ENCODE results near the gene GALNT18.

Gene GALNT18

DNA sequence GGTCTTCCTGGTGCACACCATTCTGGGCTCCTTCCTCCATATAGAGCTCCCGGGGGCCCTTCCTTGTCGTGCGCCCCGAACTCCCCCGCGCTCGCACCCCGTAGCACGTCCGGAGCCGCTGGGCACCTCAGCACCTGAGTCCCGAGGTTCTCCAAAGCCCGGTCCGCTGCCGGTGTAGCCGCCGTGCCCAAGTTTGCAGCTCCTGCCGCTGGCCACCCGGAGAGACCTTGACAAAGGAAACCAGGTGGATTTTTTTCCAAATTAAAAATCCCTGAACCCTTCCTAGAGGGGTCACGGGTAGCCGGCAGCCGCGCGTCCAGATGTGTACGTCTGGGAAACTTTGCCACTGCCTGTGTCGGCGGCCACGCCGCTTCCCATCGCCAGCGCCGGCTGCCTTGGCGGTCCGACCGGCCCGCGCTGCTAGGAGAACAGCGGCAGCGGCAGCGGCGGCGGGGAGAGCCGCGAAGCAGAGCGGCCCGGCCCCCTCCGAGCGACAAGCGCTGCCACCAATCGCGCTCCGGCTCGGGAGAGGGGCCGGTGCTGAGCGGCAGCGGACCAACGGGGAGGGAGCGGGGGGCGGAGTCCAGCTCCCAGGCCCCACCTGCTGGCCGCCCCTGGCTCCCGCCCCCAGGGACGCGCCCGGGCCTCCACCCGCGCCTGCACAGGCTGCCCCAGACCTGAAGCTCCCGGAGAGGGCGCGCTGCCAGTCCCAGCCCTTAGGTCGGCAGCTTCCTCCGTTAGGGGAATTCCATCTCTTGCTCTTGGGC is at the start of gene GALNT18:
Gene GALNT18, minus strand, starts transcription at position 433 of the 767 bp plus-strand sequence.
- peak; percentile 70 to 85 for DNase-seq

DNA sequence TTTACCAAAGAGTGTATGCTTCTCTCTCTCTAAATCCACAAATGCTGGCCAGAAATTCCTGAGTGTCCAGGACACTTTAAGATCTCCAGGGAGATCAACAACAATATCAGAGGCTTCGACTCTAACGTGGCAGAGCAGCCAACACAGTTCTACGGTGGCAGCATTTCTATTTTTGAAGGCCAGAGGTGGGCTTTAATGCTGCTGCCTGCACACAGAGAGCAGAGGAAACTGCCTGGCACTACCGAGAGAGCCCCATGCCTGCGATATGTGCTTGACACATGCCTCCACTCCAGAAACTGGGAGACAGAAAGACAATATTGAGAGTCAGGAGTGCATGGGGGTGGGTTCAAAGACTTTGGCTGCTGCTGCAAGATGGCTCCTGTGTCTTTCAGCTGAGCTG is 48.8 kb upstream of the GALNT18 start:
- no peak for DNase-seq

DNA sequence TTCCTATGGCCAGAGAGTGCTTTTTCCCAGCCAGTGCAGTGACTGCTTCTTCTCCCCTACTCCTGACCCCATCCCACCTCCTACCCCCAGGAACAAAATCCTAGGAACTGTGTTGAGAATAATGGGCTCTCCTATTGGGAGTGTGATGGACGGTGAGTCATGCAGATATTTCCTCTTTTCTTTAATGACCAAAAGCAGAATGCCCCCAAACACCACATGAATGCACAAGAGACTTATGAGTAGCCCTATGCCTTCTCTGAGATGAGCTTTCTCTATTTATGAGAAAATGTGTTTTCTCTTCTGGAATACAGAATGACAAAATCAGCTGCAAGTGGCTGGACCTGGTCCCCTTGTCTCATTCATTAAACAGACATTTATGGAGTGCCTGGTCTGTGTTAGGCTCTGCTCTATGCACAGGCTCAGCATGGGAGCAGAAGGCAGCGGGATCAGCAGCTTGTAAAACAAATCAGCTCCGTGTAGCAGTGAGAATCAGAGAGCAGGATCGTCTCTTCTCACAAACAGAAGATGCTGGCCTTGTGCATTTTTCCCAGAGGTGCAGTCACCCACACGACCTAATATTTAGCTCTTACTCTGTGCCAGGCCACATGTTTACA is 47.5 kb upstream of the GALNT18 start:
- peak; percentile 1 to 19 for DNase-seq

DNA sequence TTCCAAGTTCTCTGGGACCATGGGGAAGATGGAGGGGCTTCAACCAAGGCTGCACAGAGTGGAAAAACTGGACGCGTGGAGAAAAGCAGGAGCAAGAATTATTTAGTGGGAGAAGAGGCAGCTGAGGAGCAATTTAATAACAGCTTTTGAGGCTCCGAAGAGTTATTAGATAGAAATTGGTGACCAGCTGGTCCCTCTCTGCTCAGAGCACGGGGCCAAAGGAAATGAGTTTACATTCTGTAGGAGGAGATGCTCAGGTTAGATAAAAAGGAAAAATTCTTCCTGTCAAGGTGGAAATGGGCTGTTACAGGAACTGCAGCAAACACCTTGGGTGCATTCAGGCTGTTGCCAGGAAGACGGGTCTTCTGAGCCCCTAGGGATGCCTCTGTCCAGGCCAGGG is 47.0 kb upstream of the GALNT18 start:
- no peak for DNase-seq

DNA sequence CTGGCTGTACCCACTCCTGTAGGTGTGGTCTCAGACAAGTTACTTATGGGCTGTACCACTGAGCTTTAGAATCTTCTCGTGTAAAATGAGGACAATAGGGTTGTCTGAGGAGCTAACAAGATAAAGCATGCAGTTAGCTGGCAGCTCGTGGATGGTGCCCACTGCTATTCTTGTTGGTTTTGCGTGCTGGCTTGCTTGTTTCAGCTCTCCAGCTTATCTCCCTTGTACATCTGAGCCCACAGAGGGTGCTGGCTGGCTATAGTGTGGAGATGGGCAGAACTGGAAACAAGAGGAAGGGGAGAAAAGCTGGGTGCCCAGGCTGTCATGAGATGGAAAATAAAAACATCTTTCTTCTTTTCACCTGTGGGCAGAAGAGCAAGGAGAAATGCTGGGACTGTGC is 46.5 kb upstream of the GALNT18 start:
- DNase-seq, result no peak

DNA sequence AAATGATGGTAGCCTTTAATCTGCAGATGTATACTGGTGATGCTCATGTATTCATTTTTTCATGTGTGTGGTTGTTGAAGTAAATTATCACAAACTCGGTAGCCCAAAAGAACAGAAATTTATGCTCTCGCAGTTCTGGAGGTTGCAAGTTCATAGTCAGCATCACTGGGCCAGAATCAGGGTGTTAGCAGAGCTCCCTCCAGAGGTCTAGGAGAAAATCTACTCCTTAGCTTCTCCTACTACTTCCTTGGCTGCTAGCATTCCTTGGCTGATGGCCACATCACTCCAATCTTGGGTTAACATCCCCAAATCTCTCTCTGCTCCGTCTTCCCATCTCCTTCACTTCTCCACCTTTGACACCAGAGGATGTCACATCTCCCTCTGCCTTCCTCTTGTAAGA is 45.3 kb upstream of the GALNT18 start:
- no peak for DNase-seq

DNA sequence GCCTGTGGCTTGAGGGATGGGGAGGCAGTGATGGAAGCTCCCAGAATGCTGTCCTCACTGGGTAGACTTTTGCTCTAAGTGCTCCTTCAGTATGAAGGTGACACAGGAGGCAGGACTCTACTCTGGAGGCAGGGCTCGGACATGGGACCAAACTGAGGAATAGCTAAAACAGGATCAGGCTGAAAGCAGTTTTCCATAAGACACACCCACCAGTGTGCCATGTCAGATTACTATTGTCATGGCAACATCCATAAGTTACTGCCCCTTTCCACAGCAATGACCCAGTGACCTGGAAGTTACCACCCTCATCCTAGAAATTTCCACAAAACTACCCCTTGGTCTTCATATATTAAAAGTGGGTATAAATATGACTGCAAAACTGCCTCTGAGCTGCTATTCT is 43.6 kb upstream of the GALNT18 start:
- DNase-seq, result no peak

DNA sequence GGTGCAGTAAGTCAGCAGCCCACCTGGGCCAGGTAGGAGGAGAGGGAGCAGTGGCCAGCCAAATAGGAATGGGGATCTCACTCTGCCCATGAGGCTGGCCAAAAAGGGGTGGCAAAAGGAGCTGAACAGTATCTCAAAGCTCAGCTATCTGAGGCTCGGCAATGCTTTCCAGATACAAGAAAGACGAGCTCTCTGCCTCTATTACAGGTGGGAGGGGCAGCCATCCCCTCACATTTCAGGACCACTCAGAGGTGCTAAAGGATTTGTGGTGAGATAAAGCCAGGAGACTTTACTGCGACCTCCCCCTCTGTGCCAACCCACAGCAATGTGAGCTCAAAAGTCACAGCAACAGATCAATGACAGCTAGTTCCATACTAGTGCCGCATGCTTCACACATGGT is 42.1 kb upstream of the GALNT18 start:
- DNase-seq, result no peak

DNA sequence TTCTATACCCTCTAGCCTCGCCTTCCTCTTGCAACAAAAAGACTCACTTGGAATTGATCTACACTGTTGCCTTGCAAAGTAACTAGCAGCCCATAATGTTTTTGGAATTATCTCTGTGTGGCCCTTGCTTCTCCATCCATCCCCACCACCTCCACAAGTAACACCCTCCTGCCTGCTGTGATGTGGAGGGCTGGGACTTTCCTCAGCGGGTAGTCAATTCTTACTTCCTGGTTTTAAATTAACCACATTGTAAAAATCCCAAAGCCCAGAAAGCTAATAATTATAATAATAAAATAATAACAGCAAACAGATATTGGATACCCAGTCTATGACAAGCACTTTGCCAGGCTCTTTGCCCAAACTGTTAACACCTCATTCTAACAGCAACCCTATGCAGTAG is 40.8 kb upstream of the GALNT18 start:
- DNase-seq, result no peak

DNA sequence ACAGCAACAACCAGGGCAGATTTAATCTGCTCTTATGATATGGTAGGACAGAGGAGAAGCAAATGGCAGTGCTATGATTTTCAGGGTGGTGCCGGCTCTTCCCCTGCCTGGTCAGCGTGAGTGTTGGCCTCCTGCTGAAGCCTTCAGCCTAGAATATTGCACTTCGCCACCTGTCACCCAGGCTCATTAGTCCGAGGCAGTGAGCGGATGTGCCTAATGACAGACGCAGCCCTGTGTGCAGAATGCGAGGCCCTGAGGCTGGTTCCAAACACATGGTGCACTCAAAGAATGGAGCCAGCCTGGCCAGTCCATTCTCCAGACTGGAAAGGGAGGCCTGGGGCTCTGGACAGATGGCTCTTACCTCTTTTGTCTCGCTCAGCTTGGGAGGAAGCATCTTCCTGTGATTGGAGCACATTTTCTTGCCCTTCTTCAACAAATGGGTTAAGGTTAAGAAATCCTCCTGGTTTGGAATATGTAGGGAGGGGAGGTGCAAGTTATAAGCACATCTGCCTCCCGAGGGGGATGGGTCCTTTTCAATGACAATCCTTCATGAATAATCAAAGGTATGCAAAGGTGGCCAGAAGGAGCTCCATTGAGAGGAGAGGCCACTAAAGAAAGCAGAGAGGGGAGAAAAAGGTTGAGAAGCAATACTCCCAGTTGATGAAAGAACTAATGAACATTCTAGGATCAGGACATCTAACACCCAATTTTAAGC is 39.7 kb upstream of the GALNT18 start:
- no peak for DNase-seq

DNA sequence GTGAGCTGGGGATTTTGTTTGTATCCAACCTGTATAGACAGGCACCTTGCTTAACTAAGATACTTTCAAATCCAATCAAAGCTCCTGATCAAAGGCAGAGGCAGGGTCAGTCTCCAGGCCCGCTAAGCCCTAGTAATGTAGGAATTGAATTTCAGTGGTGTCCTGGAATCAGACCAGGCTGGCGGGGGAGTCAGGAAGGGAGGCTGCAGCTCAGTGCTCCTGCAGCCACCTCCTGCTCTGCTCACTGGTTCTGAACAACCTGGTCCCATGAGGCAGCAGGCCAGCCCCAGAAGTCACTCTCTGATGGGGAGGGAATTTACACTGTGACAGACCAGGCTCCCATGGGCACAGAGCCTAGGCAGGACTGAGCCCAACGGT is 38.5 kb upstream of the GALNT18 start:
- DNase-seq, result no peak

DNA sequence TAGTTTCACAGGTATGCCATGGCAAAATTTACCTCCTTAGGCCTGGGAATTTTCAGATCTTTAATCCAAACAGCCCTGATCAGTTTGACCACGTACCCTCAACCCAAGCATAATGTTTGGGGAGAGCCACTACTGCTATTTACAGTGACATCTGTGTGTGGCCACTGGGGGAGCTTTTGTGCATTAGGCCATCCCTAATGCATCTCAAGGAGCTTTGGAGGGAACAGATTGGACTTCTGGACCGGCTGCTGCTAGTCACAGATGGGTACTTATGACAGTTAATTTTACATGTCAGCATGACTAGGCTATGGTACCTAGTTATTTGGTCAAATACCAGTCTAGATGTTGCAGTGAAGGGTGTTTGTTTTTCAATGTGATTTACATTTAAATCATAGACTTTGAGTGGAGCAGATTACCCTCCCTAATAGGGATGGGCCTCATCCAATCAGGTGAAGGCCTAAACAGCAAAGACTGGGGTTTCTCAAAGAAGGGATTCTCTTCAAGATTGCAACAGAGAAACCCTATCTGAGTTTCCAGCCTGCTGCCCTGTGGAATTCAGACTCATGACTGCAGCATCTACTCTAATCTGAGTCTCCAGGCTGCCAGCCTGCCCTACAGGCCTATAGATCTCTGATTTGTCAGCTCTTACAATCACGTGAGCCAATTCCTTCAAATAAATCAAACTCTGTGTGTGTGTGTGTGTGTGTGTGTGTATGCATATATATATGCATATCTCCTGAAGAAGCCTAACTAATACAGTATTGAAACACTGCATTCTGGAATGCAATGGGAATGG is 38.0 kb upstream of the GALNT18 start:
- DNase-seq, result no peak

DNA sequence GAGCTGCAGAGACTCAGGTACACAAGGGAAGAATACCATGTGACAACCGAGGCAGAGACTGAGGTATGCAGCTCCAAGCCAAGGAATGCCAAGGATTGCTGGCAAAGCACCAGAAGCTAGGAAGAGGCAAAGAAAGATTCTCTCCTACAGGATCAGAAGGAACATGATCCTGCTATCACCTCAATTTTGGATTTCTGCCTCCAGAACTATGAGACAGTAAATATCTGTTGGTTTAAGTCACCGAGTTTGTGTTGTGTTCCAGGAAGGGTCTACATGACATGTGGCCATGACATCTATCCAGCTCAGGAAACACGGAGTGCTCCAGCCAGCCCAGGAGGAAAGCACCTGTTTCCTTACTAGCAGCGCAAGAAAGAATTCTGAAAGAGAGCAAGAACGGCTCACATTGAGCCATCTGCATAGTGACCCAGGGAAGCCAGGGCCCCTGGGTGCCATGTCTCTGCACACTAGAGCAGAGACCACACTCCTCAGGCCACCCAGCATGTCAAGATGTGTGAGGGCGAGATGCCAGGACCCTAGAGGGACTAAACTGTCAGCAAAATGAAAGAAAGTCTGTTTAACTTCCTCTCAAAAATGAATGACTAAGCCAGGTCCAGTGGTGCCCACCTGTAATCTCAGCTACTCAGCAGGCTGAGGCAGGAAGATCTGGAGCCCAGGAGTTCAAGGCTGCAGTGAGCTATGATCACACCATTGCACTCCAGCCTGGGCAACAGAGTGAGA is 35.6 kb upstream of the GALNT18 start:
- no peak for DNase-seq

DNA sequence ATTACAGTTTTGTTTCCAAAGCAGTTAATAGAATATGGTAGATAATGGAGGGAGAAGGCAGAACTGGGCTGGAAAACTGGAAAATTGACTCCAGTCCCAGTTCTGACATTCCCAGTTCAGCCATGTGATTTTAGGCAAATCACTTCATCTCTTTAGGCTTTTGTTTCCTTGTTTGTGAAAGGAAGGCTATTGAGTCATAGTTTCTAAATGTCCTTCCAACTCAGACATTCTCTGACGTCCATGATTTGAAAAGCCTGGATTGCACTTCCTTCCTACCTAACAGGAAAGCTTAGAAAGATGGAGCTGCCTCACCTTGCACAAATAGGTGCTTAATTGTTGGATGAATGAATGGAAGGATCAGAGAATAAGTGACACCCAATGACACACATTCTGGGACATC is 19.8 kb upstream of the GALNT18 start:
- no peak for DNase-seq

DNA sequence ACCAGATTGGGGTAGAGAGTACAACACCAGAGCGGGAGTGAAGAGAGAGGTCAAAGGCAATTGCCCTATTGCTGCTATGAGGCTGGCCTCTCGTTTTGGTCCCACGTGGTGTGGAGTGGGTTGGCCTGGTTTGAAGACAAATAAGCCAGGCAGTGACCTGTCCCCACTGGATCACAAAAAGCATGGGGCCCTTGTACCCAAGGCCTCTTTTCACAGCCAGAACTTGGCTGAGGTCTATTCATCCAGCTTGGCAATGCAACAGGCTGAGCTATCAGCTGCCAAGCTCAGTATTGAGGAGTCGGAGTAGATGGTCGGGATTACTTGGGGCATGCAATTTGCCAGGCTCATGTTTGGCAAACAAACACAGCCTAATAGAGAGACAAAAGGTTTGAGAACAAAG is 19.2 kb upstream of the GALNT18 start:
- DNase-seq, result no peak

DNA sequence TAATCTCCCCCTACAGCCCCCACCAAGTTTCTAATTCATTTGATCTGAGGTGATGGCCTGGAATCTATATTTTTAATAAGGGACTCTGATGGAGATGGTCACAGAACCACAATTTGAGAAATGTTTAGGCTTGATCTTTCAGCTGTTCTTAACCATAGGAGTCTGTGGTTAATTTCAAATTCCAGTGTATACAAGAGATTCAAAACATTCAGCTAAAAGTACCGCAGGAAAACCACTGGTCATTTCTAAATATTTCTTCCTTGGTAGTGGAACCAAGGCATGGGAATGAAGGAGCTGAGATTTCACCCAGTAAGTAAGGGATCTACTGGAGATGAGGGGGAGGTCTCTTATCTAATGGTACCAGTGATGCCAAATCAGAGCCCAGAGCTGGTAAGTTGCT is 18.3 kb upstream of the GALNT18 start:
- no peak for DNase-seq

DNA sequence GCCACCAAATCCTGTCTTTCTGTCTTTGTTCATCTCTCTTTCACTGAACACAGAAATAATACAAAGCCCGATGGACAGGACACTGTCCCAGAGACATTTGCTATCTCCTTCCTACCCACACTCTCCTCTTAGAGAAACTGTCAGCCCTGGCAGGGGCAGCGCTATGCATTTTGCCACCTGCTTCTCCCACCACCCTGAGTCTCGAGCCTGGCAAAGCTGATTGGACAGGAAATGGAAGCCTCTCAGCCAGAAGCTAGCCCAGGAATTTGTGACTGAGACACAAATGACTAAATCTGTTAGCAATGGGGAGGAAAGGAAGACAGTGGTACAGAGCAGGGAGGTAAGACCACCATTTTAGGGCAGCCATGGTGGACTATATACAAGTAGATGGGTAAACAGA is 14.9 kb upstream of the GALNT18 start:
- DNase-seq, result no peak

DNA sequence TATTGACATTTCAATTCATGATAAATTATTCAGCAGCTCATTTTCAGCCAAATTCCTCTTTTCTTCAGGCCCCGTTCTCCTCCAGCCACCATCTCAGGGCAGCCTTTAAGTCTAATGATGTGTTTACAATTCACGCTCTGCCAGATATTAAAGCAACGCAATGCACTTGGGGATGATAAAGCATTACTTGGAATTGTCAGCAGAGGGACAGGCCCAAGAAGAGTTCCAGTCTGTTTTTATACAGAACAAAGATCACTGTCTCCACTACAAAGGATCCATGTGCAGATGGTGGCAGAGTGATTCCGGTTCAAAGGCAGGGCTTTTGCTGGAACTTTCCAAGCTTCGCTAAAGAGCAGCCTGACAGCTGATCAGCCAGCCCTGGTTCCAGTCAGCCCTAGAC is 13.6 kb upstream of the GALNT18 start:
- DNase-seq, result no peak

DNA sequence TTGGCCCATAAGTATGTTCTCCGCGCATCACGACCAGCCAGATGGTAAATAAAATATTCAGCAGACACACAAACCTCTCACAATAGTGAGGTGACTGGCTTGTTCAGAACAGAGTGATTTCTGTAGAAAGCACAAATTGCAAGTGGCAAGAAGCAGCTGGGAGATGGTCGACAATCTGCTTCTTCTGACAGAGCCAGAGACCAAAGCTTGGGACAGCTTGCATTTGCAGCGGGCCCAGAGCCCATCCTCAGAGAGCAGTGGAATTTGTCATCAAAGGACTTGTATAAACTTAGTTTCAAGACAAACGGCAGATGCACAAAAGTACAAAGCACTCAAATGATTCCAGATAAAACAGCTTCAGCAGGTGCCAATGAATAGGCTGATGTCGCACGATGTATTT is 7.6 kb upstream of the GALNT18 start:
- no peak for DNase-seq

DNA sequence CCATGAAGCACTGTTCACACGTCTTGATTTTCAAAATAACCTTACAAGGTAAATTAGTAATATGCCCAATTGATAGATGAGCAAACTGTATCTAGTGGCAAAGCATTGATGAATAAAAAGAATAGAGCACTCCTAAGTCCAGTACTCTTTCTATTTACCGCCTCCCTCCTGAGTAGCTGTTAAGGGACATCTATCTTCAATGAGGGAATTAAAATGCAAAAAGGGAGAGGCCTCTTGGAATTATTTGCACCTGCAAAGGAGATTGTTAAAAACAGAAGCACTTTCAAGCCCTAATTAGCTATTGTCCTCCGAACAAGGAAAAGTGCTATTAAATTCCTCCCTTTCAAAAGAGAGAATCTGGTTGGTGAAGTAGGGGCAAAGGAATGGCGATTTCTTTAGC is 6.8 kb upstream of the GALNT18 start:
- DNase-seq, result no peak

DNA sequence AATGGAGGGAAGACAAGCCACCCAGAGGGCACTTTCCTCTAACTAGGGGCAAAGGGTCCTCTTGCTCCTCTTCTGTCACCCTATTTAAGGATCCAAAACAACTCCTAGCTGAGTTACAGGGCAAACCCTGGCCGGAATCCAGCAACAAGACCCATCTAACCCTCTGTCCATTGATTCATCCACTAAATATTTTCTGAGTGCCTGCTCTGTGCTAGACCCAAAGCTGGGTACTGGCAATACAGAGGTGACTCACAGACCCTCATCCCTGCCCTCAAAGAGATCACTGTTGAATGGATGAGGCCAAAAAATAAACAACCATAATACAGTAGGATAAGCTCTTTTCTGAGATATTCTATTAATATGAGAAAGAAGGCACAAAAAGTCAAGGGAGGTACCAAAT is 4.3 kb upstream of the GALNT18 start:
- DNase-seq, result no peak

DNA sequence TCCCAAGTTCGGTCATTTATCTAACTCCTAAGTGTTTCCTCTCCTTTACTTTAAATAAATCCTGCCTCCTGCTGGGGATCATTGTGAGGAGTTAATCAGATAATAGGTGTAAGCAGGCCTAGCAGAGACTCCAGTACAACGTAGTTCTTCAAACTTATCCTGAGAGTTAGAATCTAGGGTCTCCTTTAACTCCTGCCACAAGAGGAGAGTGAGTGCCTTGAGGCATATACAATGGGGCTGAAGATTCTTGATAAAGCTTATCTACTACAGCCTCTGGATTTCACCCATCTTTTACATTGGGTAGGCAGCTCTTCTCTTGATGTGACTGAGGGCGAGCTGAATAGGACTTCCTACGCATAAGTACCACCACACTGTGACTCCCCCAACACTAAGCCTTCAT is 3.1 kb upstream of the GALNT18 start:
- DNase-seq, result no peak

DNA sequence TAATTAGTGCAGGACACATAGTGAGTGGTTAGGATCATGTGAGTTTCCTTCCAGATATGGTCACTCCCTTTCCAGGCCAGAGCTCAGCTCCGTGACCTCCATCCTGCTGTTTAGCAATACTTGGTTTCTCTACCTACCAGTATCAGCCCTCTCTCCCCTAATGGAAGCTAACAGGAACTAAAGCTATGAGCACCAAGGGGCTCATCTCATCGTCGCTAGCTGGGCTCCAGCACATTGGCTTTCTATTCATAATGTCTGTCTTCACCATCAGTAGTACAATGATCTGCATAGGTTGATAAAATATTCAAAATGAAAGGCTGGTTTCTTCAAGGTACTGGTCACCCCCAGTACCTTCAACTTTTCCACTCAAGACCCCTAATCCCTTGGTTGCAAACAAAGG is 2.4 kb upstream of the GALNT18 start:
- DNase-seq, result no peak

All from inflammatory macrophage treated with lipopolysaccharide for 1 hour (primary cell).